AG09309 (cell line): ENCODE results near the gene ZFHX3.

Source experiments
- DNase-seq: peaks from one replicate; pipeline ENCODE4 v3.0.0-alpha.2; 2010; ENCODE audit warnings: low read depth
- H3K4me3 ChIP-seq: 2 replicates; pipeline ENCODE4 v1.5.1; 2011; ENCODE audit warnings: mild to moderate bottlenecking, low read depth, low read length, moderate library complexity; ENCODE audit not compliant: control insufficient read depth
- TF ChIP-seq, protein P1 (sequence below): IDR thresholded peaks from 2 replicates; pipeline ENCODE4 v1.5.1; 2011; ENCODE audit warnings: mild to moderate bottlenecking, low read depth, low read length, inconsistent platforms; ENCODE audit not compliant: insufficient read depth, control insufficient read depth; ENCODE audit errors: missing control alignments

ZFHX3 gene

DNA sequence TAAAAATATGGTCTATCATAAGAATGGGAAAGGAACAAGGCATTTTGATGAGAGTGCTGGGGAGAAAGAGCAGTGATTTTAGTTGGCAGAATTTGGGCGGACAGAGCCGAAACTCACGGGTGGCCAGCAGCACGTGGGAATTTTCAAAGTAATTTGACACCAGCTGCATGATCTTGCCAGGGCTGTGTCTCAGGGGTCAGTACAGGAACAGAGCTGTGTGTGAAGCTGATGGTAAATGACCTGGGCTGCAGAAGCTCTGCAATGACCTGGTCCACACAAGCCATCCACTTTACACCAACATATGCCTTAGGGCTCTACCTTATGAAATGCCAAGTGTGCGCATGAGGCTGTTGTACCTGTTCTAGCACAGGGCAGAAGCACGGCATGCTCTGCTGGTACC is 112.0 kb downstream of the ZFHX3 start:
- TF ChIP-seq, protein P1, sequence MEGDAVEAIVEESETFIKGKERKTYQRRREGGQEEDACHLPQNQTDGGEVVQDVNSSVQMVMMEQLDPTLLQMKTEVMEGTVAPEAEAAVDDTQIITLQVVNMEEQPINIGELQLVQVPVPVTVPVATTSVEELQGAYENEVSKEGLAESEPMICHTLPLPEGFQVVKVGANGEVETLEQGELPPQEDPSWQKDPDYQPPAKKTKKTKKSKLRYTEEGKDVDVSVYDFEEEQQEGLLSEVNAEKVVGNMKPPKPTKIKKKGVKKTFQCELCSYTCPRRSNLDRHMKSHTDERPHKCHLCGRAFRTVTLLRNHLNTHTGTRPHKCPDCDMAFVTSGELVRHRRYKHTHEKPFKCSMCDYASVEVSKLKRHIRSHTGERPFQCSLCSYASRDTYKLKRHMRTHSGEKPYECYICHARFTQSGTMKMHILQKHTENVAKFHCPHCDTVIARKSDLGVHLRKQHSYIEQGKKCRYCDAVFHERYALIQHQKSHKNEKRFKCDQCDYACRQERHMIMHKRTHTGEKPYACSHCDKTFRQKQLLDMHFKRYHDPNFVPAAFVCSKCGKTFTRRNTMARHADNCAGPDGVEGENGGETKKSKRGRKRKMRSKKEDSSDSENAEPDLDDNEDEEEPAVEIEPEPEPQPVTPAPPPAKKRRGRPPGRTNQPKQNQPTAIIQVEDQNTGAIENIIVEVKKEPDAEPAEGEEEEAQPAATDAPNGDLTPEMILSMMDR, result no peak
- no peak overlapping the region for H3K4me3 ChIP-seq
- DNase-seq, result no peak

DNA sequence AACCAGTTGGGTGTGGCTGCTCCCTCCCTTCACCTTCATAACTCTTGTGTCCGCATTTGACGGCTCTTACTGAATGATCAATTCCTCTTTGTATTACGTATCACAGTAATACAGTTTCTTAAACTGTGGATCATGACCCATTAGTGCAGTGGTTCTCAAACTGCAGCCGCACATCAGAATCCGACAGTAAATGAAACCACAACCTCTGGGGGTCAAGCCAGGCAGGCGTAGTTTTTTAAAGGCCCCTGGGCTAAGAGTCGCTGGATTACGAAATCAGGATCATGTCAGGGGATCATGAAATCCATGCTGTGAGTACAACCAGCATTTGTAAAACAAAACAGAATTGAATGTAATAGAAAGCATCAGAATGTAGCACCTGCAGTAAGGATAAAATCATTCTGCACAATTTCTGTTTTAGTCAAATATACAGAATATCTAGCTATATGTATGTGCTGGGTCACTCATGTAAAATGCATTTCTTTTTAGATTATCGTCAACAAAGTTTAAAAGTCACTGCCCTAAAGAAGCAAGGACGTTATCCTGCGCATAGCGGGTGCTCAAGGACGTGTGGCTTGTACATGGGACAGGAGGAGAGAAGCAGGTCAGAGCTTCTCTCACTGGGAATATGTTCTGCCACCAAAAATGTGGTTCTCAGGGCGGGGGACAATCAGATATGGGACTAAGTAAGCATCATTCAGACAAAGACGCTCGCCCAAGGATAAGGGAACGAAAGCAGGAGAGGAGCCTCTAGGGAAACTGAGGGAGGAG is 113.1 kb downstream of the ZFHX3 start:
- DNase-seq, result peak; percentile 52
- no peak overlapping the region for H3K4me3 ChIP-seq
- TF ChIP-seq, protein P1, result no peak

DNA sequence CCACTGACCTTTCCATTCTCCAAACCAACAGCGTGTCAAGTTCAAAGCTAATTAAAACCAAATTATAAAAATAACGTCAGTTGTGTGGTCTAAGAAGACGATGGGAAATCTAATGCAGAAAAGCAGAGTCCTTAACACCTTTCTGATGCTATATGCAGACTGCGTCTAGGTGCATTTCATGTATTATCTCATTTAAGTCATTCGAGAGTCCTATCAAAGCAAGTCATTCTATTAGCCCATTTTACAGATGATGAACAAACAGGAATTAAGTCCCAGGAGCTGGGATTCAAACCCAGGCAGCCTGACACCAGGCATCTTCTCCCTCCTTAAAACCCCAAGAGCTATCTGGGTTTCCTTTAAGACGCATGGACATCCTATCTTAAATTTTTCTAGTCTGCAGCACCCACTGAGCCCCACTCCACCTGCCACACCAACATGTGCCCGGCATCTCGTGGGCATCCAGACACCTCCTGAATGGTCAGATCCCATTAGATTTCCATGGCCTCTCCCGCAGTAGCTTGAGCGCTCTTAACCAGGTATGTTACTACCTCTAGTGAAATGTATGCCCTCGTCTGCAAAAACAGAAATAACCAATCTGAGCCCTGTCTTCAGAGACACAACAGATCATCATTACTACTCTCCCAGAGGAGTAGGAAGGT is 115.1 kb downstream of the ZFHX3 start:
- H3K4me3 ChIP-seq, result no peak overlapping the region
- TF ChIP-seq, protein P1, result no peak
- DNase-seq, result no peak

DNA sequence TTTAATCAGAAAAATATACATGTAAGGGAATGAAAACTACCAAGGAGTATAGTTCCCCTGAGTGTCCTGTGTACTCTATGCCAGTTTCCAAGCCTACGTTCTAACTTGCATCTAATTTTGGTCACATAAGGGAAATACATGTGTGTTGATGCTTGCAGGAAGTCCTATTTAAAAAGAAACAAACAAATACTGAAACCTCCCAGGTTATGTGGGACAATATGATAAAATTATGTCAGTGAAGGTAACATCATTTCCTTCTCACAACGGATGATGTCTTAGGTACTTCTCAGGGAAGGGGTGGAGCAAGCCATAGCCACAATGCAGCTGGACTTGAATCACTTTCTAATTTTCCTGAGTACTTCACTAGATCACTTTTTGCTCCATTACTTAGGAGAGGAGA is 115.9 kb downstream of the ZFHX3 start:
- no peak for DNase-seq
- no peak overlapping the region for H3K4me3 ChIP-seq
- TF ChIP-seq, protein P1, result no peak

DNA sequence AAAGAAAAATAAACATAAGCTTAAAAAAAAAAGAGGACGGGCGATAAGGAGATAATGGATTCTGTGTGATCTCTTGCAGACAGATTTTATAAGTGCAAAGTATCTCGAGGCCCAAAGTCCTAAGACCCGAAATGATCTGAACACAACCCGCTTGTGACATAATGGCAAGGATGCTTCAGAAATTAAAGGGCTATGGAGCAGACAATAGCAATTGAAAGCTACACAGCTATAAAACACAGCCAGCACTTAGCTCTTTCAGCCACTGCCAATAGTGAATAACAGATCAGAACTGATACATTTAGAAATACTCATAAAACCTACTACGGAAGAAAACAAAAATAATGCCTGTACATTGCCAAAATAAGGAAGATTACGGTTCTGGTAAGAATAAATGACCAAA is 117.5 kb downstream of the ZFHX3 start:
- TF ChIP-seq, protein P1, result no peak
- no peak for DNase-seq
- H3K4me3 ChIP-seq, result no peak overlapping the region

DNA sequence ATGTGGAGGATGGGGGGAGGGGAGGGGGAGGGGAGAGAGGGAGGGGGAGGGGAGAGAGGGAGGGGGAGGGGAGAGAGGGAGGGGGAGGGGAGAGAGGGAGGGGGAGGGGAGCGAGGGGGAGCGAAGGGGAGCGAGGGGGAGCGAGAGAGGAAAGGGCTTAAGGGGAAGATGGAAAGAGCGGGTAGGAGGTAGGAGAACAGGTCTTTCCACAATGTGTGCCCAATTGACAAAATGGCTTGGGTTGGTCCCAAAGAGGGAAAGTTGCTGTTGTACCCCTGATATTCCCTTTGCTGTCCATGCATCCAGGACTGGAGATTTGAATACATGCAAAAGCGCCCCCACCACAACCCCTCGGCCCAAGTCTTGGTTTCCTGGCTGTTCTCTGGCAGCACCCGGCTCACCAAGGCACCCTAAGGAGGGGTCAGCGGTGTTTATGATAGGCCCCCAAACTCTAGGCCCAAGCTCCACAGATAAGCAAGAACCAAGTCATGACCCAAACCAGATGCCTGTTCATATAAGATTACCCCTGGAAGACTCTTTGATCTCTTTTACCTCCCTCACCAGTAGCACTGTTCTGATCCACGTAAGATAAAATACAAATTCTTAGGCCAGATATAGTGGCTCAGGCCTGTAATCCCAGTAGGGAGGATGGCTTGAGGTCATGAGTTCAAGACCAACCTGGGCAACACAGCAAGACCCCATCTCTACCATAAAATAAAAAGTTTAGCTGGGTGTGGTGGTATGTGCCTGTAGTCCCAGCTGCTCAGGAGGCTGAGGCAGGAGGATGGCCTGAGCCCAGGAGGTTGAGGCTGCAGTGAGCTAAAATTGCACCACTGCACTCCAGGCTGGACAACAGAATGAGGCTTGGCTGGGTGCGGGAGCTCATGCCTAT is 119.6 kb downstream of the ZFHX3 start:
- TF ChIP-seq, protein P1, result no peak
- no peak for DNase-seq
- no peak overlapping the region for H3K4me3 ChIP-seq
